NCI-H510A (cell line): Measurements from ENCODE around the gene VN1R2.
"Not testable (repeated sequence)": the region's sequence is repeated elsewhere in the genome, so short reads cannot be mapped to it uniquely, and the experiment has no call there.

Source experiments
- DNase-seq: peaks from one replicate; lab custom pipeline; 2025; lab: John Stamatoyannopoulos, UW

The VN1R2 gene

DNA sequence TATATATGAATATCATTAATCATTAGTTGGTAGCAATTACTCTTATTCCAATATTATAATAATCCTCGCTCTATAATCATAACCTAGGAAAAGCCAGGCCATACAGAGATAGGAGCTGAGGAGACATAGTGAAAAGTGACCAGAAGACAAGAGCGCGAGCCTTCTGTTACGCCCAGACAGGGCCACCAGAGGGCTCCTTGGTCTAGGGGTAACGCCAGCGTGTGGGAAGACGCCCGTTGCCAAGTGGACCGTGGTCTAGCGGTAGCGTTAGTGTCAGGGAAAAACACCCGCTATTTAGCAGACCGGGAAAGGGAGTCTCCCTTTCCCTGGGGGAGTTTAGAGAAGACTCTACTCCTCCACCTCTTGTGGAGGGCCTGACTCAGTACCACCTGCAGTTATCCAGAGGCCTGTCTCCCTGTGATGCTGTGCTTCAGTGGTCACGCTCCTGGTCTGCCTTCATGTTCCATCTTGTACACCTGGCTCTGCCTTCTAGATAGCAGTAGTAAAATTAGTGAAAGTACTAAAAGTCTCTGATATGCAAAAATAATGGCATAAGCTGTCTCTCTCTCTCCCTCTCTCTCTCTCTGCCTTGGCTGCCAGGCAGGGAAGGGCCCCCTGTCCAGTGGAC lies at the start of gene VN1R2:
Gene VN1R2 (plus strand): TSS at position 578 of the 628 bp plus-strand sequence. CDS start 84 bp downstream, outside the sequence.
- not testable (repeated sequence) for DNase-seq

DNA sequence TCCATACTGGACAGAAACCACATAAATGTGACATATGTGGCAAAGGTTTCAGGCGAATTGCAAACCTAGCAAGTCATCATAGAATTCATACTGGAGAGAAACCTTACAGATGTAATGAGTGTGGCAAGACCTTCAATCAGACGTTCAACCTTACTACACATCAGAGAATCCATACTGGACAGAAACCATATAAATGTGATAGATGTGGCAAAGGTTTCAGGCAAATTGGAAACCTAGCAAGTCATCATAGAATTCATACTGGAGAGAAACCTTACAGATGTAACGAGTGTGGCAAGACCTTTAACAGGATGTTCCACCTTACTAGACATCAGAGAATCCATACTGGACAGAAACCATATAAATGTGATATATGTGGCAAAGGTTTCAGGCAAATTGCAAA lies 46.5 kb upstream of the VN1R2 start:
- DNase-seq = not testable (repeated sequence)

DNA sequence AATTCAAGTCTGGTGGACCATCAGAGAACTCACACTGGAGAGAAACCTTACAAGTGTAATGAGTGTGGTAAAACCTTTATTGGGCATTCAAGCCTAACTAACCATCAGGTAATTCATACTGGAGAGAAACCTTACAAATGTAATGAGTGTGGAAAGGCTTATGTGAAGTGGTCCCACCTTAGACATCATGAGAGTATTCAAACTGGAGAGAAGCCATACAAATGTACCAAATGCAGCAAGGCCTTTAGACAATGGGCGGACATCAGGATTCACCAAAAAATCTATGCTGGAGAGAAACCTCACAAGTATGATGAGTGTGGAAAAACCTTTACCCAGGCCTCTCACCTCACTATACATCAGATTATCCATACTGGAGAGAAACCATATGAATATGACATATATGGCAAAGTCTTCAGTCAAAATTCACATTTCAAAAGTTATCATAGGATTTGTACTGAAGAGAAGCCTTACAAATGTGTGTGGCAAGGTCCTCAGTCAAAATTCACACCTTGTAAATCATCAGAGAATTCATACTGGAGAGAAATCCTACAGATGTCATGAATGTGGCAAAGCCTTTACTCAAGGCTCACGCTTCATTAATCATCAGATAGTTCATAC lies 45.3 kb upstream of the VN1R2 start:
- no peak for DNase-seq

DNA sequence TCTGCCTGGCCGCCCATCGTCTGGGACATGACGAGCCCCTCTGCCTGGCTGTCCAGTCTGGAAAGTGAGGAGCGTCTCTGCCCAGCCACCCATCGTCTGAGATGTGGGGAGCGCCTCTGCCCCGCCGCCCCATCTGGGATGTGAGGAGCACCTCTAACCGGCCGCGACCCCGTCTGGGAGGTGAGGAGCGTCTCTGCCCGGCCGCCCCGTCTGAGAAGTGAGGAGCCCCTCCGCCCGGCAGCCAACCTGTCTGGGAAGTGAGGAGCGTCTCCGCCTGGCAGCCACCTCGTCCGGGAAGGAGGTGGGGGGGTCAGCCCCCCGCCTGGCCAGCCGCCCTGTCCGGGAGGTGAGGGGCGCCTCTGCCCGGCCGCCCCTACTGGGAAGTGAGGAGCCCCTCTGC lies 35.4 kb upstream of the VN1R2 start:
- not testable (repeated sequence) for DNase-seq

- no peak for DNase-seq
Measured at GRCh38 chr19:53224606-53225005, 33.5 kb upstream of the VN1R2 start.

GRCh38 chr19:53237114-53237777 lies 20.8 kb upstream of the VN1R2 start:
- no peak for DNase-seq

GRCh38 chr19:53246498-53246897 lies 11.6 kb upstream of the VN1R2 start:
- no peak for DNase-seq

DNA sequence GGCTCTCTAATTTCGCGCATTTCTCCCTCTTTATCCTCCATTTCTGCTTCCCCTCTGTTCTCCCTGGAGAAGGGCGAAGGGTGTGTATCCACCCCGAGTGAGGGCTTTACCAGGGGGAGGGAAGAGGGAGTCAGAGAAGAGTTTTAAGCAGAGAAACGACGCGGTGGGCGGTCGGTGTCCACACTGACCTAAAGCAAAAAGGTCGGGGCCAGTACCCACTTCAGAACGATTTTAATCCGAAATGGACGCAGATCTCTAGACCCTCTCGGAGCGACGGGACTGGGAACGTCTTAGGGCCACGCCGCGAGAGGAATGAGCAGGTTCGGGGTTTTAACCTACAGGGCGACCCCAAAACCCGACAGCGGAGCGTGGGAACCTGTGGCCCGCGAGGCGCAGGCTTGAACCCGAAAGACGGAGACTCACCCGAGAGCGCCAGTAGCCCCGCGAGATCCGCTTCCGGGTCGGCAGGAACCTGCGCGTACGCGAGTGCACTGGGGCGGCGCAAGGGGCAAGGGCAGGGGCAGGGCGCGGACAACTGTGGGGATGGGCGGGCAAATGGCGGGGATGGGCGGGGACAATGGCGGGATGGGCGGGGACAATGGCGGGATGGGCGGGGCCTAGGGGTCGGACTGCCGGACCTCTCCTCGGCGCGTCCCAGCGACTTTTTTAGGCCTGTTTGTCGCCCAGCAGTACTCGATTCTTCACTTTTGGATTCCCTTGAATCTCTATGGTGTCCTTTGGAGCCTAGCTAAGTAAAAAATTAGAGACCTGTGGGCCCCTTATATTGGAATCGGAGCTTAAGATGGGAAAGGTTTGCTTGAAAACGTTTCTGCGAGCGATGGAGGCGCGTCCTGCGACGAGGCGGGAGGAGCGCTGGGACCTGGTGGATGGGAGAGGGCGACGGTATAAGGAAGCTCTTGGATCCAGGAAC lies 3.4 kb upstream of the VN1R2 start, which contains the start of gene ZNF677:
Gene ZNF677 (minus strand): TSS at position 463 of the 931 bp plus-strand sequence. CDS start 3,323 bp downstream, outside the sequence.
- no peak for DNase-seq

DNA sequence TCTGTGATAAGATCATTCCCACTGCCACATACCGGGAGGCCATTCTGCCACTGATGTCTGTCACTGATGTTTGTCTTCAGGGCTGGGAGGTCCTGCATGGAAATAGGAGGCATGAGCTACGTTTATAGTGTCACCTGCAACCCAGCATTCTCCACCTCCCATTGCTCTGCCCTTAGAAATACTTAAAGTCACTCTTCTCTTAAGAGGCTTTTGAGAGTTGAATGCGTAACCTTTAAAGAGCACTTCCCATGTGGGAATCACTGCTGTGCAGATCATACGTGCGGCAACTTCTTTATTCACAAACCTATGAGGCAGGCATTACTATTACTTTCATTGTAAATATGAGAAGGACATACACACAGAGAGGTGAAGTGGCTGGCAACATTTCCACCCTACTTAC lies 9.5 kb downstream of the VN1R2 start, which contains the start of gene VN1R4:
Gene VN1R4 (minus strand): TSS at position 101 of the 400 bp plus-strand sequence. CDS start 58 bp downstream, at position 43.
- not testable (repeated sequence) for DNase-seq

DNA sequence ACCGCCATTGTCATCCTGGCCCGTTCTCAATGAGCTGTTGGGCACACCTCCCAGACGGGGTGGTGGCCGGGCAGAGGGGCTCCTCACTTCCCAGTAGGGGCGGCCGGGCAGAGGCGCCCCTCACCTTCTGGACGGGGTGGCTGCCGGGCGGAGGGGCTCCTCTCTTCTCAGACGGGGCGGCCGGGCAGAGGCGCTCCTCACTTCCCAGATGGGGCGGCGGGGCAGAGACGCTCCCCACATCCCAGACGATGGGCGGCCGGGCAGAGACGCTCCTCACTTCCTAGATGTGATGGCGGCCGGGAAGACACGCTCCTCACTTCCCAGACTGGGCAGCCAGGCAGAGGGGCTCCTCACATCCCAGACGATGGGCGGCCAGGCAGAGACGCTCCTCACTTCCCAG lies 11.8 kb downstream of the VN1R2 start:
- not testable (repeated sequence) for DNase-seq

- no peak for DNase-seq
Measured at GRCh38 chr19:53272044-53272443, 14.0 kb downstream of the VN1R2 start.

DNA sequence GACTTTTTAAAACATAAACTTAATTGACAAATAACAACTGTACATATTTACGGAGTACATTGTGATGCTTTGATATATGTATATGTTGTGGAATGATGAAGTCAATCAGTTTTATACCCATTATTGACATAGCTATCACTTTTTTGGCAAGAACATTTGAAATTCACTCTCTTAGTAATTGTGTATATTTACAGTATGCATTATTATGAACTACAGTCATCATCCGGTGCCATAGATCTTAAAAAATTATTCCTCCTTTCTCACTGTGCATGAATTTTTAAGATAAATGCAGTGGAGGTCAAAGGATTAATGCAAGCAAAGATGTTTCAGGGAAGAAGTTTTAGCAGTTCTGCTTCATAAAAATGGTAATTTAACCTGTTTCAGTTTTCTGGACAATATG lies 17.4 kb downstream of the VN1R2 start:
- no peak for DNase-seq

DNA sequence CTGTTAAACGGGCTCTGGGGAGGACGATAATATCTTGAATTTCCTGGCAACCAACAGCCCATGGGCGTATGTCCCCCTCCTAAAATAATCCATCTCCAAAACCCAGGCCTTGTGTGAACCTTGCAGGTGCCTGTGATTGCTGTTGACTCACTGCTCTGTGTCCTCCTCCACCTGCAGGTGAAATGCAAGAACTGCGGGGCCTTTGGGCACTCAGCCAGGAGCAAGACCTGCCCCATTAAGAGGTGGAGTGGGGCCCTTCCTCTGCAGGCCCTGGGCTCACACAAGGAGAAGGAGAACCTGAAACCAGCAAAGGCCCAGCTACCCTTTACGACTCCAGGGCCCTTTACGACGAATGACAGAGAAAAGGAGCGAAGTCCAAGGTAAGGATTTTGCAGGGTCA lies 23.9 kb downstream of the VN1R2 start:
- not testable (repeated sequence) for DNase-seq

DNA sequence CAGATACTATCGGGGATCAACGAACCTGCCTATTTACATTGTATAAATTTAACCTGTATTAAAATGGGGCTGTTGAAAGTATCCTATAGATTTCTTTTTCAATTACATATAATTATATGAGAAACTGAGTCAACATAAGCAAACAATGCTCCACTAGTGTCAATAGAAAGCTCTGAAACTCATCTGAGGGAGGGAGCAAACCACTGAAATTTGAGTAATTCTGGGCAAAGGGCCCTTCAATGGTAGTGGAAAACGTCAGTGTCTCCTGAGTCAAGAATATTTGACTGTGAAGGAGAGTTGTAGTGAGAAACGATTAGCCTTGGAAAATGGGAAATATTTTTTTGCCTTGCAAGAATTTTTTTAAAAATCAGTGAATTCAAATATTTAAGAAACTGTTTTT lies 27.0 kb downstream of the VN1R2 start:
- DNase-seq = no peak

DNA sequence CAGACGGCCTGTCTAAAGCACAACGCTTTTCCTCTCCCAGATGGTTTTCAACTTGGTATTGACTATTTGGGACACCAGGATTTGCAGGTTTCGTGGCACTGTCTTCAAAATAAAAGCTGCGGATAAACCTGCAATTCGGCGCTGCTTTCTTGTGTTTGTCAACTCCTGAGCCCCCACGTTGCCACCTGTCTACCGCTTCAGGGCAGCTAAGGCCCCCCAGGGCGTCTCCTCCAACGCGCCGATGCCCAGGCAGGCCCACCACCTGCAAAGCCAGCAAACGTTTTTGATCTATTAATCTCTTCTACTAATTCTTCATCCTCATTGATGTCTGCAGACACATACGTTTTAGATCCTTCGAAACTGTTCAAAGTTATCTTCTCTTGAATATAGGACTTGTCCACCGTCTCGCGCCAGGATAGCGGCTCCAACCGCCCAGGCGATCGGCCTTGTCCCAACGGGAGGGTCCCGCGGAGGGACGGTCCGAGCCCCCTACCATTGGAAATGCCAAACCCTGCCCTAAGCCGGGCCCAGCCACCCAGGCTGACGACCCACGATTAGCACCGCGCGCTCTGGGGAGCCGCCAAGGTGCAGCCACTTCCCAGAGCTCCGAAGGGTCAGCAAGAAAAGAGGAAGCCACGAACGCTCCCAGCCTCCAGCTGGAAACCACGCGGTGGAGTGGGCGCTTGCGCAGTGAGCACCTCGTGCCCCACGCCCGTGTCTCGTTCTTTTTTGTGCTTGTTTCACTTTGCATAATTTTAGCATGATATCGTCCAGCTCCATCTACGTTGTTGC lies 32.9 kb downstream of the VN1R2 start:
- DNase-seq = no peak

GRCh38 chr19:53294786-53295441 lies 36.8 kb downstream of the VN1R2 start:
- DNase-seq = no peak

DNA sequence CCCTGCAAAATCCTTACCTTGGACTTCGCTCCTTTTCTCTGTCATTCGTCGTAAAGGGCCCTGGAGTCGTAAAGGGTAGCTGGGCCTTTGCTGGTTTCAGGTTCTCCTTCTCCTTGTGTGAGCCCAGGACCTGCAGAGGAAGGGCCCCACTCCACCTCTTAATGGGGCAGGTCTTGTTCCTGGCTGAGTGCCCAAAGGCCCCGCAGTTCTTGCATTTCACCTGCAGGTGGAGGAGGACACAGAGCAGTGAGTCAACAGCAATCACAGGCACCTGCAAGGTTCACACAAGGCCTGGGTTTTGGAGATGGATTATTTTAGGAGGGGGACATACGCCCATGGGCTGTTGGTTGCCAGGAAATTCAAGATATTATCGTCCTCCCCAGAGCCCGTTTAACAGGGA lies 43.2 kb downstream of the VN1R2 start:
- DNase-seq = not testable (repeated sequence)

- no peak for DNase-seq
Measured at GRCh38 chr19:53308339-53308811, 50.3 kb downstream of the VN1R2 start.
